ENCODE data around the gene MAIP1.

DNA sequence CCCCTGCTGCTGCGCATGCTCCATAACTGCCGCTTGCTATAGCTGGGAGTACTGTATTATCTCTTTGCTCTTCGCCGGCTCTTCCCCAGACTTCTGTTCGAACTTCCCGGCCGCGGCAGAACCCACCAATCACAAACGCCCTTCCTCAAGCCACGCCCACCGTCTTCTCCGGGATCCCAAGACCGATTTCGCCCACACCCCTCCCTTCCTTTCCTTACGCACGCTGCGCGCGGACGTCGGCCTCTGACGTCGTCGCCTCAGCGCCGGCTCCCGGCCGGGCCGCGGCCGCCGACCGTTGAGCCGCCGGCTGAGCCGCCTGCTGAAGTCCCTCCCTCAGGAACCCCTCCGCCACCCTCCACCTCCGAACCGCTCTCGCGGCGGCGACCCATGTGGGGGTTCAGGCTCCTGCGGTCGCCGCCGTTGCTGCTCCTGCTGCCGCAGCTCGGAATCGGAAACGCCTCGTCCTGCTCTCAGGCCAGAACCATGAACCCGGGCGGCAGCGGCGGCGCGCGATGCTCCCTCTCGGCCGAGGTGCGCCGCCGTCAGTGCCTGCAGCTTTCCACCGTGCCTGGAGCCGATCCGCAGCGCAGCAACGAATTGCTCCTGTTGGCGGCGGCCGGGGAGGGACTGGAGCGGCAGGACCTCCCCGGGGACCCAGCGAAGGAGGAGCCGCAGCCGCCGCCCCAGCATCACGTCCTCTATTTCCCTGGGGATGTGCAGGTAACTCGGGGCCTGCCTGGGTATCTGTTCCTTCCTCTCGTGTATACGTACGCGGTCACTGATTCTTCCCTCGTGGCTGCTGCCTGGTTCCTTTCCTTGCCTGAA is 44.1 kb upstream of the MAIP1 start, which contains the start of gene C2orf69:
- TF ChIP-seq, protein P1, sequence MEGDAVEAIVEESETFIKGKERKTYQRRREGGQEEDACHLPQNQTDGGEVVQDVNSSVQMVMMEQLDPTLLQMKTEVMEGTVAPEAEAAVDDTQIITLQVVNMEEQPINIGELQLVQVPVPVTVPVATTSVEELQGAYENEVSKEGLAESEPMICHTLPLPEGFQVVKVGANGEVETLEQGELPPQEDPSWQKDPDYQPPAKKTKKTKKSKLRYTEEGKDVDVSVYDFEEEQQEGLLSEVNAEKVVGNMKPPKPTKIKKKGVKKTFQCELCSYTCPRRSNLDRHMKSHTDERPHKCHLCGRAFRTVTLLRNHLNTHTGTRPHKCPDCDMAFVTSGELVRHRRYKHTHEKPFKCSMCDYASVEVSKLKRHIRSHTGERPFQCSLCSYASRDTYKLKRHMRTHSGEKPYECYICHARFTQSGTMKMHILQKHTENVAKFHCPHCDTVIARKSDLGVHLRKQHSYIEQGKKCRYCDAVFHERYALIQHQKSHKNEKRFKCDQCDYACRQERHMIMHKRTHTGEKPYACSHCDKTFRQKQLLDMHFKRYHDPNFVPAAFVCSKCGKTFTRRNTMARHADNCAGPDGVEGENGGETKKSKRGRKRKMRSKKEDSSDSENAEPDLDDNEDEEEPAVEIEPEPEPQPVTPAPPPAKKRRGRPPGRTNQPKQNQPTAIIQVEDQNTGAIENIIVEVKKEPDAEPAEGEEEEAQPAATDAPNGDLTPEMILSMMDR (conservative IDR thresholded peaks at IDR 0.05), result no peak
- TF ChIP-seq EZH2 (IDR thresholded peaks at IDR 0.05; ENCODE audit: low read depth), result no peak

All from PC-9 (cell line).